Measurements from ENCODE around the gene HOXA9.

The HOXA9 gene

GRCh38 chr7:27151931-27152815, 13.2 kb downstream of the HOXA9 start, which contains the start of gene HOXA3:
HOXA3 (minus strand) TSS chr7:27152583; CDS start chr7:27110640, 41,943 bp downstream.
- DNase-seq: no peak

- no peak for DNase-seq
Measured at GRCh38 chr7:27151341-27151930, 13.9 kb downstream of the HOXA9 start.

GRCh38 chr7:27150568-27151340, 14.6 kb downstream of the HOXA9 start:
- peak in 1 of 2 experiments; percentile 47 for DNase-seq

GRCh38 chr7:27149842-27150567, 15.3 kb downstream of the HOXA9 start:
- DNase-seq: no peak

- no peak for DNase-seq
Measured at GRCh38 chr7:27148756-27149641, 16.3 kb downstream of the HOXA9 start.

GRCh38 chr7:27148031-27148755, 17.1 kb downstream of the HOXA9 start:
- DNase-seq: no peak

GRCh38 chr7:27147199-27148030, 17.9 kb downstream of the HOXA9 start, which contains the start of gene HOXA6:
HOXA6 (minus strand) TSS chr7:27147774; CDS start chr7:27147749, 25 bp downstream.
- DNase-seq: no peak

- no peak for DNase-seq
Measured at GRCh38 chr7:27146491-27147198, 18.7 kb downstream of the HOXA9 start.

- DNase-seq: no peak
Measured at GRCh38 chr7:27145914-27146412, 19.4 kb downstream of the HOXA9 start.

- DNase-seq: no peak
Measured at GRCh38 chr7:27145165-27145913, 20.0 kb downstream of the HOXA9 start.

- DNase-seq: no peak
Measured at GRCh38 chr7:27144781-27145164, 20.6 kb downstream of the HOXA9 start.

- DNase-seq: no peak
Measured at GRCh38 chr7:27143950-27144780, 21.2 kb downstream of the HOXA9 start.

- DNase-seq: no peak
Measured at GRCh38 chr7:27143023-27143949, 22.1 kb downstream of the HOXA9 start, which contains the start of gene HOXA5. HOXA5 (minus strand) TSS chr7:27143681; CDS start chr7:27143607, 74 bp downstream.

GRCh38 chr7:27142580-27143022, 22.7 kb downstream of the HOXA9 start:
- no peak for DNase-seq

GRCh38 chr7:27141923-27142579, 23.3 kb downstream of the HOXA9 start:
- no peak for DNase-seq

Measured in SHP77 (cell line).